HS-27A (cell line): ENCODE measurements around the gene CCDC177.
"Not testable (repeated sequence)": the region's sequence is repeated elsewhere in the genome, so short reads cannot be mapped to it uniquely, and the experiment has no call there.

Source experiments
- DNase-seq: peaks from one replicate; pipeline ENCODE4 v3.0.0-alpha.2; 2012; ENCODE audit warnings: low read depth, missing footprints

CCDC177 gene

GRCh38 chr14:69599431-69599830 is 24.8 kb upstream of the CCDC177 start:
- DNase-seq, result not testable (repeated sequence)

- no peak for DNase-seq
These were observed 20.7 kb upstream of the CCDC177 start for GRCh38 chr14:69595336-69595735.

- DNase-seq, result no peak
These were observed 20.2 kb upstream of the CCDC177 start for GRCh38 chr14:69594846-69595245.

GRCh38 chr14:69593018-69593677 is 18.5 kb upstream of the CCDC177 start:
- DNase-seq, result no peak

GRCh38 chr14:69591317-69591716 is 16.6 kb upstream of the CCDC177 start:
- DNase-seq, result no peak

- DNase-seq, result no peak
These were observed 12.7 kb upstream of the CCDC177 start for GRCh38 chr14:69587389-69587788.

- DNase-seq, result no peak
These were observed 11.7 kb upstream of the CCDC177 start for GRCh38 chr14:69586404-69586803.

- no peak for DNase-seq
These were observed 9.7 kb upstream of the CCDC177 start for GRCh38 chr14:69584389-69584788.

GRCh38 chr14:69582829-69583228 is 8.2 kb upstream of the CCDC177 start:
- DNase-seq, result no peak

- DNase-seq, result no peak
These were observed 7.5 kb upstream of the CCDC177 start for GRCh38 chr14:69582212-69582611.

- no peak for DNase-seq
These were observed 6.8 kb upstream of the CCDC177 start for GRCh38 chr14:69581316-69581935.

GRCh38 chr14:69580009-69580577 is 5.4 kb upstream of the CCDC177 start:
- no peak for DNase-seq

GRCh38 chr14:69579476-69579875 is 4.8 kb upstream of the CCDC177 start:
- DNase-seq, result no peak

- DNase-seq, result no peak
These were observed 254 bp upstream of the CCDC177 start for GRCh38 chr14:69574954-69575295.

GRCh38 chr14:69573831-69574262 is 824 bp downstream of the CCDC177 start:
- no peak for DNase-seq

- no peak for DNase-seq
These were observed 1.4 kb downstream of the CCDC177 start for GRCh38 chr14:69573205-69573830.

GRCh38 chr14:69572841-69573135 is 1.9 kb downstream of the CCDC177 start:
- DNase-seq, result no peak

- no peak for DNase-seq
These were observed 2.4 kb downstream of the CCDC177 start for GRCh38 chr14:69572030-69572840.

GRCh38 chr14:69571449-69572029 is 3.1 kb downstream of the CCDC177 start:
- DNase-seq, result no peak

- DNase-seq, result no peak
These were observed 3.8 kb downstream of the CCDC177 start for GRCh38 chr14:69570836-69571330.

- no peak for DNase-seq
These were observed 4.8 kb downstream of the CCDC177 start for GRCh38 chr14:69569859-69570258.

- DNase-seq, result no peak
These were observed 7.1 kb downstream of the CCDC177 start for GRCh38 chr14:69567563-69567962.
